ENCODE results near the gene KCNJ5. TPM values are rescaled to one million over a fixed set of nuclear protein-coding genes. Genes with fewer than 3 reads are reported as not detected.

KCNJ5 gene
- total RNA-seq, 1 donor = 0.36 TPM

DNA sequence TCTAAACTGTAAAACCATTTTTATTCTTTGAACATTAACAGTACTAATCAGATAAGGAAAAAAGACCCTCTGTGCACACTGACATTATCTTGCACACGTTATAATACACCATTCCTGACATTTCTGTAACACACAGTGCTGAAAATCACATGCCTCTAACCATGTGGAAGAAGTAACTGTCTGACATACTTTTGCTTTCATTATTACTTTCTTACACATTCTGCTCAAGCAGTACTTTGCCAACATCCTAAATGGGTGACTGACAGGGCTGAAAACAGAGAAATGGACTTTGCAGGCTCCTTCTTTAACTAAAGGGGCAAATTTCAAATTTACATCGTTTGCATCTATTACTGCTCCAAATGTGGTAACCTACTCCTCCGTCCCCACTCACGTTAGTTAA, 74.3 kb downstream of the KCNJ5 start:
- Histone ChIP-seq H4K20me1 (ENCODE audit: insufficient read depth, low read length) (no peaks in the 10 kb centered on the region), H3K27ac (ENCODE audit: low read depth, low read length) (no peak overlapping the region), H3K79me2 (ENCODE audit: insufficient read depth, low read length) (no peaks in the 10 kb centered on the region), H3K4me1 (ENCODE audit: insufficient read depth, low read length) (no peaks in the 10 kb centered on the region), H3K36me3 (ENCODE audit: insufficient read depth, low read length) (peaks cover 6% of the 10 kb centered on the region), H3K27me3 (ENCODE audit: insufficient read depth, low read length) (no peaks in the 10 kb centered on the region), H3K4me3 (ENCODE audit: insufficient read depth, low read length) (no peak overlapping the region), H3K9me3 (ENCODE audit: low read depth, low read length) (no peaks in the 10 kb centered on the region), H3K4me2 (ENCODE audit: insufficient read depth, low read length) (no peak overlapping the region), H2AFZ (ENCODE audit: low read length) (no peak overlapping the region)
- DNase-seq (ENCODE audit: insufficient read length, low spot score, missing footprints) = no peak
- TF ChIP-seq, protein P1, sequence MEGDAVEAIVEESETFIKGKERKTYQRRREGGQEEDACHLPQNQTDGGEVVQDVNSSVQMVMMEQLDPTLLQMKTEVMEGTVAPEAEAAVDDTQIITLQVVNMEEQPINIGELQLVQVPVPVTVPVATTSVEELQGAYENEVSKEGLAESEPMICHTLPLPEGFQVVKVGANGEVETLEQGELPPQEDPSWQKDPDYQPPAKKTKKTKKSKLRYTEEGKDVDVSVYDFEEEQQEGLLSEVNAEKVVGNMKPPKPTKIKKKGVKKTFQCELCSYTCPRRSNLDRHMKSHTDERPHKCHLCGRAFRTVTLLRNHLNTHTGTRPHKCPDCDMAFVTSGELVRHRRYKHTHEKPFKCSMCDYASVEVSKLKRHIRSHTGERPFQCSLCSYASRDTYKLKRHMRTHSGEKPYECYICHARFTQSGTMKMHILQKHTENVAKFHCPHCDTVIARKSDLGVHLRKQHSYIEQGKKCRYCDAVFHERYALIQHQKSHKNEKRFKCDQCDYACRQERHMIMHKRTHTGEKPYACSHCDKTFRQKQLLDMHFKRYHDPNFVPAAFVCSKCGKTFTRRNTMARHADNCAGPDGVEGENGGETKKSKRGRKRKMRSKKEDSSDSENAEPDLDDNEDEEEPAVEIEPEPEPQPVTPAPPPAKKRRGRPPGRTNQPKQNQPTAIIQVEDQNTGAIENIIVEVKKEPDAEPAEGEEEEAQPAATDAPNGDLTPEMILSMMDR (IDR thresholded peaks at IDR 0.05; ENCODE audit: extremely low read depth, low read depth, low read length) = no peak

DNA sequence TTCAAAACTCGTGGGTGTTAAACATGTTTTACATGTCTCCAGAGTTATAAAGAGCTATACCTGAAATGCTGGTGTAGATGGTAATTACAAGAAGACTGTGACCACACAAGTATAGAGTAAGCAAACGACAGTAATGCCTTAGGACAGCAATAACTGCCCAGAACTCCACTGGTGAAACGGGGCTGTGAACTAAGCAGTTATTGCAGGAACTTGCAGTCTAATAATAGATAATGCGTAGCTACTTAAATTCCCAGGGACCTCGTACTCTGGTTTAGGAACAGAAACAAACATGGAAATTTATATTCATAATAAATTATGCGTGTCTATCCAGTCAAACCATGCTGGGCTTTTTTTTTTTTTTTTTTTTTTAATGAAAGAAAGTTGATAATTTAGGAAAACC, 76.4 kb downstream of the KCNJ5 start:
- peaks cover 7% of the 10 kb centered on the region for H3K36me3 ChIP-seq (ENCODE audit: insufficient read depth, low read length)
- H3K4me2 ChIP-seq (ENCODE audit: insufficient read depth, low read length) = no peak overlapping the region
- H2AFZ ChIP-seq (ENCODE audit: low read length) = no peak overlapping the region
- no peaks in the 10 kb centered on the region for H4K20me1 ChIP-seq (ENCODE audit: insufficient read depth, low read length)
- H3K79me2 ChIP-seq (ENCODE audit: insufficient read depth, low read length) = no peaks in the 10 kb centered on the region
- DNase-seq (ENCODE audit: insufficient read length, low spot score, missing footprints) = no peak
- TF ChIP-seq, protein P1 (IDR thresholded peaks at IDR 0.05; ENCODE audit: extremely low read depth, low read depth, low read length) = no peak
- H3K27ac ChIP-seq (ENCODE audit: low read depth, low read length) = no peak overlapping the region
- H3K27me3 ChIP-seq (ENCODE audit: insufficient read depth, low read length) = no peaks in the 10 kb centered on the region
- H3K4me1 ChIP-seq (ENCODE audit: insufficient read depth, low read length) = no peaks in the 10 kb centered on the region
- no peaks in the 10 kb centered on the region for H3K9me3 ChIP-seq (ENCODE audit: low read depth, low read length)
- H3K4me3 ChIP-seq (ENCODE audit: insufficient read depth, low read length) = no peak overlapping the region

DNA sequence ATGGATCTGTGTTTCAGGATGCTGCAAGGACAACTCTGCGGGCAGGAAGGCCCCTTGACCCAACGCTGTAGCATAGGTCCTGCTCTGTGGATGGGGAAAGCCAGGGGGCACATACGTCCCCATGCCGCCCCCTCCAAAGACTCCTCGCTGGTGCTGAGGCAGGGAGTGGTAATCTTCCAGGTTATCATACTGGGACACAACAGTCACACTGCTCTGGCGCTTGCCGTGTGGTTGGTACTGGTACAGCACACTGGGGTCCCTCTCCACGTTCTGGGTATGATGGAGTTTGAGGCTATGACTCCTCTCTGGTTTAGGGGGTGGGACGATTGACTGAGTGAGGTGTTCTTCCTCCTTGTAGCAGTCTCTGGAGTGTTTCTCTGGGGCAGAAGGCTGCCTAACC, 77.8 kb downstream of the KCNJ5 start:
- Histone ChIP-seq H3K9me3 (ENCODE audit: low read depth, low read length) (no peaks in the 10 kb centered on the region), H3K27me3 (ENCODE audit: insufficient read depth, low read length) (no peaks in the 10 kb centered on the region), H4K20me1 (ENCODE audit: insufficient read depth, low read length) (no peaks in the 10 kb centered on the region), H3K4me1 (ENCODE audit: insufficient read depth, low read length) (no peaks in the 10 kb centered on the region), H3K4me2 (ENCODE audit: insufficient read depth, low read length) (no peak overlapping the region), H2AFZ (ENCODE audit: low read length) (no peak overlapping the region), H3K79me2 (ENCODE audit: insufficient read depth, low read length) (no peaks in the 10 kb centered on the region), H3K27ac (ENCODE audit: low read depth, low read length) (no peak overlapping the region), H3K4me3 (ENCODE audit: insufficient read depth, low read length) (no peak overlapping the region), H3K36me3 (ENCODE audit: insufficient read depth, low read length) (peaks cover 7% of the 10 kb centered on the region)
- no peak for DNase-seq (ENCODE audit: insufficient read length, low spot score, missing footprints)
- TF ChIP-seq, protein P1 (IDR thresholded peaks at IDR 0.05; ENCODE audit: extremely low read depth, low read depth, low read length) = no peak

Other genes with a start within 250 kb of the KCNJ5 start
- gene FLI1, start 197.3 kb upstream of the KCNJ5 start, total RNA-seq = 23.5 and 23.9 TPM in 2 replicates
- not detected in 2 replicates for gene KCNJ1, start 24.1 kb upstream of the KCNJ5 start, total RNA-seq
- gene TP53AIP1, start 51.5 kb downstream of the KCNJ5 start, total RNA-seq = under 0.01 TPM in 1 of 2 replicates, not detected in the other